GM12878 (cell line): Measurements from ENCODE around the gene PIP4K2B. TPM values are rescaled to one million over a fixed set of nuclear protein-coding genes. Genes with fewer than 3 reads are reported as not detected.

Experiments
- ATAC-seq: fragments of 200-7000 bp; cut with Tn5 transposase; 3 replicates; pipeline ENCODE4 v1.9.1; 2020; ENCODE audit warnings: mild to moderate bottlenecking, moderate library complexity
- BruUV-seq: library from RNA; stranded (reverse); fragments of 400-500 nt; replicated peaks from 2 replicates; lab custom pipeline; 2021; lab: Mats Ljungman, UMichigan
- CTCF ChIA-PET: fragments of 300-600 bp; sonication (Branson Sonifier 250); formaldehyde crosslinking; extraction: SDS; loops from one replicate; lab custom pipeline; 2021; ENCODE audit warnings: inconsistent platforms; lab: Yijun Ruan, JAX
- POLR2A ChIA-PET: fragments of 350-600 bp; formaldehyde crosslinking; extraction: SDS; loops from one replicate; lab custom pipeline; 2021; ENCODE audit warnings: inconsistent platforms; lab: Charles Lee
- RAD21 ChIA-PET: fragments of 300-600 bp; sonication (Branson Sonifier 250); formaldehyde crosslinking; loops from one replicate; lab custom pipeline; 2023; ENCODE audit warnings: antibody characterized with exemption; ENCODE audit not compliant: unreplicated experiment; lab: Charles Lee
- SMC1A ChIA-PET: fragments of 300-600 bp; sonication (Branson Sonifier 250); formaldehyde crosslinking; loops from one replicate; lab custom pipeline; 2023; ENCODE audit not compliant: unreplicated experiment, uncharacterized antibody; lab: Charles Lee
- DNase-seq: peaks from one replicate; pipeline ENCODE4 v3.0.0-alpha.2; 2011; ENCODE audit warnings: low read depth, low spot score
- FAIRE-seq: peaks from 3 replicates; lab custom pipeline; 2011; peaks lifted over from hg19 to GRCh38; lab: Jason Lieb, UNC
- H2AFZ ChIP-seq: 2 replicates; pipeline ENCODE4 v1.6.0; 2011; ENCODE audit warnings: low read depth, low read length, control low read depth; ENCODE audit not compliant: control insufficient read depth
- H3K27ac ChIP-seq: 2 replicates; pipeline ENCODE4 v1.5.1; 2011; ENCODE audit warnings: control low read depth; ENCODE audit not compliant: control insufficient read depth, insufficient read depth
- H3K27me3 ChIP-seq, 2 experiments: replicated peaks in 1 of 2; 2 replicates each; pipeline versions ENCODE4 v1.6.0 to v1.6.1; 2011; ENCODE audit warnings: low read length in 1 of 2; ENCODE audit not compliant: control insufficient read depth in 2 of 2, insufficient read depth in 2 of 2
- H3K36me3 ChIP-seq, 2 experiments: 2 replicates each; pipeline ENCODE4 v1.5.1; 2011; ENCODE audit warnings: low read length in 1 of 2; ENCODE audit not compliant: control insufficient read depth in 2 of 2, insufficient read depth in 2 of 2
- H3K4me1 ChIP-seq: 2 replicates; pipeline ENCODE4 v1.6.1; 2011; ENCODE audit warnings: mild to moderate bottlenecking, low read length, moderate library complexity, mixed read lengths; ENCODE audit not compliant: control insufficient read depth, insufficient read depth
- H3K4me2 ChIP-seq: 2 replicates; pipeline ENCODE4 v1.6.0; 2011; ENCODE audit warnings: control low read depth; ENCODE audit not compliant: control insufficient read depth, insufficient read depth
- H3K4me3 ChIP-seq: fragments of 200-600 bp; sonication (generic); 2 replicates; pipeline ENCODE4 v1.5.1; 2016
- H3K79me2 ChIP-seq: 2 replicates; pipeline ENCODE4 v1.6.0; 2011; ENCODE audit warnings: low read length; ENCODE audit not compliant: control insufficient read depth, insufficient read depth
- H3K9ac ChIP-seq: 2 replicates; pipeline ENCODE4 v1.8.0; 2011; ENCODE audit warnings: low read length, control low read depth, mixed read lengths; ENCODE audit not compliant: control insufficient read depth, insufficient read depth
- H3K9me3 ChIP-seq: replicated peaks from 3 replicates; pipeline ENCODE4 v1.5.1; 2011; ENCODE audit warnings: mild to moderate bottlenecking, low read length; ENCODE audit not compliant: control insufficient read depth, insufficient read depth
- H4K20me1 ChIP-seq: 2 replicates; pipeline ENCODE4 v1.6.0; 2011; ENCODE audit not compliant: control insufficient read depth, insufficient read depth
- ATF2 ChIP-seq: IDR thresholded peaks from 2 replicates; pipeline ENCODE4 v1.6.1; 2012; ENCODE audit warnings: low read length, inconsistent platforms
- BCL3 ChIP-seq: IDR thresholded peaks from 2 replicates; pipeline ENCODE4 v1.6.1; 2011; ENCODE audit warnings: borderline replicate concordance, low read depth, mild to moderate bottlenecking, moderate library complexity, low read length; ENCODE audit not compliant: insufficient read depth, poor library complexity, severe bottlenecking
- CBX3 ChIP-seq: fragments of 200-600 bp; sonication (generic); IDR thresholded peaks from 2 replicates; pipeline ENCODE4 v1.6.1; 2016; ENCODE audit warnings: low read depth, borderline replicate concordance
- EED ChIP-seq: sonication (generic); IDR thresholded peaks from 2 replicates; pipeline ENCODE4 v1.6.1; 2016; ENCODE audit warnings: antibody characterized with exemption, low read depth
- EGR1 ChIP-seq, 2 experiments: IDR thresholded peaks; 1 replicate in 1 of 2; 2 replicates in 1 of 2; pipeline ENCODE4 v1.6.1; 2011 to 2012; ENCODE audit warnings: low read depth in 2 of 2, low read length in 2 of 2, borderline replicate concordance in 1 of 2, mild to moderate bottlenecking in 1 of 2, moderate library complexity in 1 of 2
- MEF2B ChIP-seq: fragments of 450-650 bp; IDR thresholded peaks from 2 replicates; pipeline ENCODE4 v1.6.1; 2018; ENCODE audit warnings: mild to moderate bottlenecking, moderate library complexity; ENCODE audit not compliant: partially characterized antibody, poor library complexity, severe bottlenecking
- MYC ChIP-seq: IDR thresholded peaks from 2 replicates; pipeline ENCODE4 v1.6.1; 2011; ENCODE audit warnings: mild to moderate bottlenecking, low read length, moderate library complexity, inconsistent platforms; ENCODE audit not compliant: insufficient read depth, insufficient replicate concordance, insufficient read length, severe bottlenecking
- NBN ChIP-seq: fragments of 450-650 bp; IDR thresholded peaks from 2 replicates; pipeline ENCODE4 v1.6.1; 2016
- RAD51 ChIP-seq: fragments of 450-650 bp; IDR thresholded peaks from 2 replicates; pipeline ENCODE4 v1.6.1; 2016; ENCODE audit warnings: moderate library complexity, mild to moderate bottlenecking, inconsistent platforms
- TARDBP ChIP-seq: IDR thresholded peaks from 2 replicates; pipeline ENCODE4 v1.6.1; 2016; ENCODE audit warnings: borderline replicate concordance
- YY1 ChIP-seq: IDR thresholded peaks from 2 replicates; pipeline ENCODE4 v1.6.1; 2011; ENCODE audit warnings: low read depth, mild to moderate bottlenecking, low read length
- ZBTB11 ChIP-seq: fragments of 450-650 bp; formaldehyde crosslinking; IDR thresholded peaks from 2 replicates; pipeline ENCODE4 v1.5.0; 2022; ENCODE audit warnings: mild to moderate bottlenecking, missing genetic modification characterization
- ZBTB33 ChIP-seq: fragments of 450-650 bp; IDR thresholded peaks from 2 replicates; pipeline ENCODE4 v1.6.1; 2017; ENCODE audit warnings: mild to moderate bottlenecking
- ZNF217 ChIP-seq: fragments of 450-650 bp; IDR thresholded peaks from 2 replicates; pipeline ENCODE4 v1.6.1; 2017; ENCODE audit warnings: antibody characterized with exemption, mild to moderate bottlenecking
- WGBS: methylation state at CpG from one replicate; pipeline ENCODE4 v1.1.6; 2016; ENCODE audit warnings: low lambda C conversion rate; ENCODE audit not compliant: insufficient replicate concordance, insufficient coverage; ENCODE audit errors: missing lambda C conversion rate; 5-methylcytosine and 5-hydroxymethylcytosine counted together
- in situ Hi-C: fragments of 300-500 bp; cut with MboI; formaldehyde crosslinking; loops from 9 replicates; pipeline ENCODE4 v1.14.3; 2018; ENCODE audit warnings: mixed read lengths
- intact Hi-C: fragments of 100-400 bp; cut with micrococcal nuclease; formaldehyde crosslinking; loops from one replicate; pipeline ENCODE4 v1.14.2; 2022; ENCODE audit not compliant: unreplicated experiment
- polyA plus RNA-seq, 11 experiments: library from polyadenylated mRNA; depleted of rRNA in 4 of 11; unstranded in 6 of 11; stranded (reverse) in 5 of 11; fragments of >200 nt; fragmentation: Nextera tagmentation in 4 of 11; fragmentation: Illumina TruSeq in 1 of 11; extraction: Ambion mirVana in 4 of 11; extraction: Trizol in 1 of 11; gene quantifications; 1 replicate in 1 of 11; 2 replicates in 10 of 11; pipeline versions ENCODE4 v1.2.1 to v1.2.3, GENCODE V29; 2011 to 2016; ENCODE audit warnings: inconsistent platforms in 2 of 11, missing spikeins in 2 of 11, low read depth in 1 of 11
- total RNA-seq, 4 experiments: library from RNA; depleted of rRNA in 3 of 4; stranded (reverse); fragments of >200 nt in 3 of 4; fragmentation: Illumina TruSeq in 1 of 4; extraction: Trizol in 1 of 4; gene quantifications; 2 replicates each; pipeline versions ENCODE4 v1.2.1 to v1.2.3, GENCODE V29; 2013 to 2021

The PIP4K2B gene
- total and polyA plus RNA-seq, 10 of the 15 experiments (the other 5 are each of a cell fraction or from before 2014, with no cell fraction given) = 3.8 to 30.3 (median 18.2) TPM

- H3K36me3 ChIP-seq = peaks cover 0 to 5% of the 10 kb centered on the region in 2 experiments; a peak in 3 of 4 replicates
- H4K20me1 ChIP-seq = no peaks in the 10 kb centered on the region
- no peaks in the 10 kb centered on the region for H3K27me3 ChIP-seq
- BruUV-seq = no TSS peak
- no peak overlapping the region for H3K4me3 ChIP-seq
- WGBS = 12% methylated on average over 8 of the region's 8 CpGs
- RAD21 ChIA-PET = interaction anchor here (0.8 to 1.5 kb wide), 3 partner anchors 22 to 71 kb away, joined by 3 to 7 read pairs (median 3); partner anchors contain the start of gene PIP4K2B
- FAIRE-seq = no peak
- peak overlapping the region; percentile 23; the same call in 1 of the 2 replicates for H2AFZ ChIP-seq
- peak overlapping the region; percentile 73 for H3K27ac ChIP-seq
- DNase-seq = peak; percentile 69
- ATAC-seq = no peak
- no peaks in the 10 kb centered on the region; the same call in 2 of the 3 replicates for H3K9me3 ChIP-seq
- CTCF ChIA-PET = interaction anchor here (0.7 to 3.6 kb wide), 6 partner anchors 22 to 170 kb away, joined by 3 to 36 read pairs (median 4); partner anchors contain the start of gene EPOP
- H3K9ac ChIP-seq = no peak overlapping the region
- SMC1A ChIA-PET = interaction anchor here (0.8 to 2.9 kb wide), 6 partner anchors 9 to 51 kb away, joined by 3 to 12 read pairs (median 4); no protein-coding TSS in a partner anchor
- peak overlapping the region; percentile 59 for H3K4me2 ChIP-seq
- H3K4me1 ChIP-seq = peaks cover 38% of the 10 kb centered on the region
- intact Hi-C loops (no loop called here), in situ Hi-C loops (no loop called here)
- POLR2A ChIA-PET = interaction anchor here (0.5 to 2.2 kb wide), 6 partner anchors 10 to 440 kb away, joined by 3 to 9 read pairs (median 4); no protein-coding TSS in a partner anchor
- peaks cover 13% of the 10 kb centered on the region for H3K79me2 ChIP-seq
- TF ChIP-seq ZBTB11 (CRISPR knock-in tag) (no peak), YY1 (no peak), TARDBP (peak; percentile 79), EGR1 (IDR thresholded peaks at IDR 0.05; ENCODE audit: borderline replicate concordance in 1 of 2, low read depth in 2 of 2, low read length in 2 of 2) (peak in 1 of 2 experiments; percentile 81; a peak in 2 of 3 replicates), BCL3 (peak; percentile 34), RAD51 (no peak), NBN (no peak), MYC (no peak), ATF2 (0 out of 2 replicates have a peak, but pooled peaks have one; percentile 12), CBX3 (no peak), ZBTB33 (no peak), MEF2B (peak; percentile 17), ZNF217 (no peak), EED (peak; percentile 65; the same call in 1 of the 2 replicates)
Observed at GRCh38 chr17:38728290-38728831, 71.0 kb downstream of the PIP4K2B start.
